ENCODE measurements around the gene PYDC1.

PYDC1 gene

GRCh38 chr16:31242206-31242605 is 25.3 kb upstream of the PYDC1 start:
- H4K20me1 ChIP-seq (ENCODE audit: insufficient read depth, low read length): no peaks in the 10 kb centered on the region
- H3K9me3 ChIP-seq (ENCODE audit: insufficient read depth, low read length, severe bottlenecking): no peaks in the 10 kb centered on the region
- no peak overlapping the region for H3K4me3 ChIP-seq (ENCODE audit: low read depth in 1 of 2, low read length in 2 of 2)
- no peak overlapping the region for H3K27ac ChIP-seq (ENCODE audit: low read length)
- no peak overlapping the region for H3K4me2 ChIP-seq (ENCODE audit: insufficient read depth, low read length)
- no peak overlapping the region for H3K9ac ChIP-seq (ENCODE audit: low read depth, low read length)
- DNase-seq (no peak), ATAC-seq (ENCODE audit: insufficient read depth, low read depth) (no peak)
- no peaks in the 10 kb centered on the region for H3K27me3 ChIP-seq (ENCODE audit: insufficient read depth, low read length, poor library complexity)
- H2AFZ ChIP-seq (ENCODE audit: low read depth, low read length): no peak overlapping the region
- no peaks in the 10 kb centered on the region for H3K36me3 ChIP-seq (ENCODE audit: insufficient read depth, low read length)
- no peaks in the 10 kb centered on the region for H3K4me1 ChIP-seq (ENCODE audit: insufficient read depth, low read length)
- no peaks in the 10 kb centered on the region for H3K79me2 ChIP-seq (ENCODE audit: insufficient read depth, low read length)
- TF ChIP-seq CTCF (IDR thresholded peaks at IDR 0.05; ENCODE audit: borderline replicate concordance, extremely low read depth, low read length, poor library complexity, severe bottlenecking) (no peak), EZH2 (IDR thresholded peaks at IDR 0.05; ENCODE audit: borderline replicate concordance, low read depth, low read length, severe bottlenecking) (no peak)

GRCh38 chr16:31238041-31238440 is 21.1 kb upstream of the PYDC1 start:
- DNase-seq: no peak
- H3K36me3 ChIP-seq (ENCODE audit: insufficient read depth, low read length): no peaks in the 10 kb centered on the region

GRCh38 chr16:31229501-31229900 is 12.6 kb upstream of the PYDC1 start:
- no peak overlapping the region for H3K4me2 ChIP-seq (ENCODE audit: insufficient read depth, low read length)
- no peak for DNase-seq

More at GRCh38 chr16:31238041-31238440, 21.1 kb upstream of the PYDC1 start:
- no peak for ATAC-seq (ENCODE audit: insufficient read depth, low read depth)
- no peak for TF ChIP-seq CTCF (IDR thresholded peaks at IDR 0.05; ENCODE audit: borderline replicate concordance, extremely low read depth, low read length, poor library complexity, severe bottlenecking)
- no peak for TF ChIP-seq EZH2 (IDR thresholded peaks at IDR 0.05; ENCODE audit: borderline replicate concordance, low read depth, low read length, severe bottlenecking)
- no peak overlapping the region for H3K4me2 ChIP-seq (ENCODE audit: insufficient read depth, low read length)
- H4K20me1 ChIP-seq (ENCODE audit: insufficient read depth, low read length): no peaks in the 10 kb centered on the region
- H3K9me3 ChIP-seq (ENCODE audit: insufficient read depth, low read length, severe bottlenecking): no peaks in the 10 kb centered on the region
- H3K27ac ChIP-seq (ENCODE audit: low read length): no peak overlapping the region
- no peaks in the 10 kb centered on the region for H3K79me2 ChIP-seq (ENCODE audit: insufficient read depth, low read length)
- H3K27me3 ChIP-seq (ENCODE audit: insufficient read depth, low read length, poor library complexity): no peaks in the 10 kb centered on the region
- H3K9ac ChIP-seq (ENCODE audit: low read depth, low read length): no peak overlapping the region
- H2AFZ ChIP-seq (ENCODE audit: low read depth, low read length): no peak overlapping the region
- no peaks in the 10 kb centered on the region for H3K4me1 ChIP-seq (ENCODE audit: insufficient read depth, low read length)
- no peak overlapping the region for H3K4me3 ChIP-seq (ENCODE audit: low read depth in 1 of 2, low read length in 2 of 2)

More at GRCh38 chr16:31229501-31229900, 12.6 kb upstream of the PYDC1 start:
- Histone ChIP-seq H3K4me3 (ENCODE audit: low read depth in 1 of 2, low read length in 2 of 2) (no peak overlapping the region), H3K4me1 (ENCODE audit: insufficient read depth, low read length) (no peaks in the 10 kb centered on the region), H3K9me3 (ENCODE audit: insufficient read depth, low read length, severe bottlenecking) (no peaks in the 10 kb centered on the region), H3K9ac (ENCODE audit: low read depth, low read length) (no peak overlapping the region), H4K20me1 (ENCODE audit: insufficient read depth, low read length) (no peaks in the 10 kb centered on the region), H3K27me3 (ENCODE audit: insufficient read depth, low read length, poor library complexity) (no peaks in the 10 kb centered on the region), H3K36me3 (ENCODE audit: insufficient read depth, low read length) (no peaks in the 10 kb centered on the region), H3K79me2 (ENCODE audit: insufficient read depth, low read length) (no peaks in the 10 kb centered on the region), H2AFZ (ENCODE audit: low read depth, low read length) (no peak overlapping the region), H3K27ac (ENCODE audit: low read length) (no peak overlapping the region)
- TF ChIP-seq EZH2 (IDR thresholded peaks at IDR 0.05; ENCODE audit: borderline replicate concordance, low read depth, low read length, severe bottlenecking) (no peak), CTCF (IDR thresholded peaks at IDR 0.05; ENCODE audit: borderline replicate concordance, extremely low read depth, low read length, poor library complexity, severe bottlenecking) (no peak)
- ATAC-seq (ENCODE audit: insufficient read depth, low read depth): no peak

Measured in DND-41 (cell line).